GM18502 (cell line): ENCODE data around the gene FBN1.

Source experiments
- ATAC-seq: cut with Tn5 transposase; IDR thresholded peaks from one replicate; pipeline ENCODE4 v1.9.1; 2021; ENCODE audit warnings: mild to moderate bottlenecking; ENCODE audit not compliant: unreplicated experiment, poor library complexity

Gene FBN1

GRCh38 chr15:48385031-48385830 lies 260.3 kb downstream of the FBN1 start:
- ATAC-seq: no peak

GRCh38 chr15:48384616-48385015 lies 260.9 kb downstream of the FBN1 start:
- ATAC-seq: no peak

- ATAC-seq: no peak
Observed at GRCh38 chr15:48383031-48383430, 262.5 kb downstream of the FBN1 start.

GRCh38 chr15:48381861-48382260 lies 263.6 kb downstream of the FBN1 start:
- no peak for ATAC-seq

- ATAC-seq: no peak
Observed at GRCh38 chr15:48380198-48380597, 265.3 kb downstream of the FBN1 start.

- ATAC-seq: no peak
Observed at GRCh38 chr15:48375767-48376166, 269.7 kb downstream of the FBN1 start.

- ATAC-seq: no peak
Observed at GRCh38 chr15:48374472-48374871, 271.0 kb downstream of the FBN1 start.

- ATAC-seq: no peak
Observed at GRCh38 chr15:48373821-48374451, 271.6 kb downstream of the FBN1 start.

GRCh38 chr15:48371961-48372360 lies 273.5 kb downstream of the FBN1 start:
- no peak for ATAC-seq

GRCh38 chr15:48371550-48371949 lies 274.0 kb downstream of the FBN1 start:
- no peak for ATAC-seq

GRCh38 chr15:48370460-48370859 lies 275.0 kb downstream of the FBN1 start:
- ATAC-seq: no peak

- ATAC-seq: no peak
Observed at GRCh38 chr15:48367483-48367882, 278.0 kb downstream of the FBN1 start.

GRCh38 chr15:48366584-48367312 lies 278.8 kb downstream of the FBN1 start:
- ATAC-seq: no peak

GRCh38 chr15:48365575-48365974 lies 279.9 kb downstream of the FBN1 start:
- no peak for ATAC-seq

GRCh38 chr15:48363474-48363873 lies 282.0 kb downstream of the FBN1 start:
- ATAC-seq: no peak

GRCh38 chr15:48361685-48362084 lies 283.8 kb downstream of the FBN1 start:
- ATAC-seq: no peak

- ATAC-seq: no peak
Observed at GRCh38 chr15:48360841-48361240, 284.7 kb downstream of the FBN1 start.
